22Rv1 (cell line): ENCODE results near the gene MZT2B.
"Not testable (repeated sequence)": the region's sequence is repeated elsewhere in the genome, so short reads cannot be mapped to it uniquely, and the experiment has no call there.

Experiments used
- CTCF ChIP-seq: fragments of 450-650 bp; IDR thresholded peaks from 2 replicates; pipeline ENCODE4 v1.5.1; 2017; ENCODE audit warnings: mild to moderate bottlenecking
- ZFX ChIP-seq: fragments of 450-650 bp; IDR thresholded peaks from 2 replicates; pipeline ENCODE4 v1.6.1; 2017; ENCODE audit warnings: antibody characterized with exemption, borderline replicate concordance

- TF ChIP-seq CTCF, ZFX: not testable (repeated sequence)
Observed at GRCh38 chr2:130196052-130196451, 14.0 kb downstream of the MZT2B start.
